ENCODE measurements around the gene BRF1. TPM values are rescaled to one million over a fixed set of nuclear protein-coding genes. Genes with fewer than 3 reads are reported as not detected.

BRF1 gene
- total and polyA plus RNA-seq, 2 of the 13 experiments (the other 11 are each of a cell fraction or from before 2014, with no cell fraction given), result 5.1 to 11.0 TPM

DNA sequence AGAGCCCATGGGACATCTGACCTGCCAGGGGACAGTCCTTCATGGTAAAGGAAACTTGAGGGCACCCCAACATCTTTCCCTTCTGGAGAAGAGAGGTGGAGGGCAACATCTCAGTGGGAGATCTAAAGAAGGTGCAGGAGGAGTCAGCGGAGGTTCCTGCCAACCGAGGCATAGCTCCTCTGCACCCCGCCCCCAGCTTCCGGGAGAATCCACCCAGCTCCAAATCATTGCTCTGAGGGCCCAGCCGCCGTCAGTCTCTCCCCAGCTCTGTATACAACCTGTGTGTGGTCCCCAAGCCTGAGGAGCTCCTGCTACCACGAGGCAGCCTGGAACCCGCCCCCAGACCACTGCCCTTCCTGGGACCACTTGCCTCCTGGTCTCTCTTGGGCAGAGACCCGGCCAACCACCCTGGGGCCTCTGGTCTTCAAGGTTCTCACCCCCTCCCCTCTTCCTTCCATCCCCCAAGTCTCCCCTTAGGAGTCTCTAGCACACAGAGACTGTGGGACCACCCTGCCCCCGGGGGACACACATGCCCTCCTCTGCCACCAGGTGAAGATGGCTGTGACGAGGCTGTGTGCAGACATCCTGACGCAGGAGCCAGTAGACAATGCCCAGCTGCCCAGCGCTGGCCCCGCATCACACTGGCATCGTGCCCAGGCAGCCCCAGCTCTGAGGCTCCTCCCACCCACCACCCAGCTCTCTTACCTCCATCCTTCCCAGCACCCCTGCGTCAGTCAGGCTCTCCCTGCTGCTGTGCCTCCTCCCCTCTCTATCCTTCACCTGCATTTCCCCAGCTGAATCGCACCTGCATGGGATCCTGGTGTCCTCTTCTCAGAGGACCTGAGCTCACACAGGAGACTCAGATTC lies 106.7 kb downstream of the BRF1 start:
- TF ChIP-seq ZNF567 (CRISPR knock-in tag; IDR thresholded peaks at IDR 0.05; ENCODE audit: borderline replicate concordance), result no peak
- TF ChIP-seq, protein P1, sequence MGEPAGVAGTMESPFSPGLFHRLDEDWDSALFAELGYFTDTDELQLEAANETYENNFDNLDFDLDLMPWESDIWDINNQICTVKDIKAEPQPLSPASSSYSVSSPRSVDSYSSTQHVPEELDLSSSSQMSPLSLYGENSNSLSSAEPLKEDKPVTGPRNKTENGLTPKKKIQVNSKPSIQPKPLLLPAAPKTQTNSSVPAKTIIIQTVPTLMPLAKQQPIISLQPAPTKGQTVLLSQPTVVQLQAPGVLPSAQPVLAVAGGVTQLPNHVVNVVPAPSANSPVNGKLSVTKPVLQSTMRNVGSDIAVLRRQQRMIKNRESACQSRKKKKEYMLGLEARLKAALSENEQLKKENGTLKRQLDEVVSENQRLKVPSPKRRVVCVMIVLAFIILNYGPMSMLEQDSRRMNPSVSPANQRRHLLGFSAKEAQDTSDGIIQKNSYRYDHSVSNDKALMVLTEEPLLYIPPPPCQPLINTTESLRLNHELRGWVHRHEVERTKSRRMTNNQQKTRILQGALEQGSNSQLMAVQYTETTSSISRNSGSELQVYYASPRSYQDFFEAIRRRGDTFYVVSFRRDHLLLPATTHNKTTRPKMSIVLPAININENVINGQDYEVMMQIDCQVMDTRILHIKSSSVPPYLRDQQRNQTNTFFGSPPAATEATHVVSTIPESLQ (CRISPR knock-in tag; conservative IDR thresholded peaks at IDR 0.05), result no peak
- TF ChIP-seq ZC3H13 (CRISPR knock-in tag; IDR thresholded peaks at IDR 0.05), result no peak
- TF ChIP-seq AGO1 (IDR thresholded peaks at IDR 0.05; ENCODE audit: low read depth, low read length, poor library complexity, severe bottlenecking), result no peak
- no peak for TF ChIP-seq PHF8 (CRISPR knock-in tag; IDR thresholded peaks at IDR 0.05)
- TF ChIP-seq MED8 (CRISPR knock-in tag; IDR thresholded peaks at IDR 0.05; ENCODE audit: insufficient replicate concordance), result no peak
- no peak for TF ChIP-seq ZNF556 (CRISPR knock-in tag; IDR thresholded peaks at IDR 0.05; ENCODE audit: borderline replicate concordance)
- TF ChIP-seq ZNF34 (CRISPR knock-in tag; IDR thresholded peaks at IDR 0.05; ENCODE audit: borderline replicate concordance), result no peak
- TF ChIP-seq RXRB (CRISPR knock-in tag; IDR thresholded peaks at IDR 0.05; ENCODE audit: borderline replicate concordance), result no peak
- TF ChIP-seq BRCA1 (CRISPR knock-in tag; IDR thresholded peaks at IDR 0.05), result no peak
- TF ChIP-seq ZNF326 (CRISPR knock-in tag; IDR thresholded peaks at IDR 0.05; ENCODE audit: borderline replicate concordance), result no peak
- no peak for TF ChIP-seq ZNF543 (CRISPR knock-in tag; IDR thresholded peaks at IDR 0.05)
- TF ChIP-seq LCORL (IDR thresholded peaks at IDR 0.05), result no peak
- no peak for TF ChIP-seq LCORL (CRISPR knock-in tag; IDR thresholded peaks at IDR 0.05)
- TF ChIP-seq ZNF124 (CRISPR knock-in tag; IDR thresholded peaks at IDR 0.05), result no peak
- TF ChIP-seq, protein P2, sequence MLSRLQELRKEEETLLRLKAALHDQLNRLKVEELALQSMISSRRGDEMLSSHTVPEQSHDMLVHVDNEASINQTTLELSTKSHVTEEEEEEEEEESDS (CRISPR knock-in tag; IDR thresholded peaks at IDR 0.05; ENCODE audit: borderline replicate concordance), result no peak
- POLR2A ChIA-PET, result no interaction called here
- no TSS peak for BruUV-seq (replicated peaks)
- CTCF ChIA-PET (ENCODE audit: low intra/inter-chr PET ratio, low total read pairs), result no interaction called here
- no peaks in the 10 kb centered on the region for H3K9me3 ChIP-seq (ENCODE audit: low read length)
- FAIRE-seq (no peak), ATAC-seq (no peak), DNase-seq (ENCODE audit: low spot score) (no peak)
- H3K79me2 ChIP-seq (ENCODE audit: insufficient read depth, low read length), result no peaks in the 10 kb centered on the region
- no peak overlapping the region for H3K4me2 ChIP-seq (ENCODE audit: low read depth, low read length)
- intact Hi-C loops (cut with micrococcal nuclease; ENCODE audit: unreplicated experiment), result no loop called here
- no peak overlapping the region for H3K27ac ChIP-seq (ENCODE audit: extremely low read length, insufficient read depth, low read length)
- 12% methylated on average over 10 of the region's 17 CpGs for WGBS (ENCODE audit: low lambda C conversion rate)
- no peak overlapping the region for H2AFZ ChIP-seq (ENCODE audit: low read length)
- no peaks in the 10 kb centered on the region for H4K20me1 ChIP-seq (ENCODE audit: insufficient read depth, low read length)
- no peaks in the 10 kb centered on the region for H3K36me3 ChIP-seq (replicated peaks in 1 of 2; ENCODE audit: control insufficient read depth in 1 of 2, insufficient read depth in 2 of 2, low read length in 2 of 2)
- no peak overlapping the region for H3K4me3 ChIP-seq (replicated peaks in 1 of 3; ENCODE audit: insufficient read depth in 1 of 3, low read depth in 2 of 3, low read length in 3 of 3)
- peaks cover 31% of the 10 kb centered on the region for H3K4me1 ChIP-seq (ENCODE audit: insufficient read depth, low read length)
- H3K27me3 ChIP-seq (ENCODE audit: control insufficient read depth in 1 of 2, insufficient read depth in 2 of 2, low read length in 2 of 2), result peaks cover 26 to 70% of the 10 kb centered on the region in 2 experiments
- H3K9ac ChIP-seq (ENCODE audit: insufficient read depth, low read depth, low read length), result no peak overlapping the region
- in situ Hi-C loops (cut with HindIII; ENCODE audit: extremely low pct_ligation_motif_present, low pct_unique_long_range_greater_than_20kb), result no loop called here

Measured in HepG2 (cell line).